Inflammatory macrophage (primary cell): Measurements from ENCODE around the gene PDE3B.
A peak's percentile ranks its signal among the peaks of the same experiment; 100 is the strongest.
"Not testable (repeated sequence)": the region's sequence is repeated elsewhere in the genome, so short reads cannot be mapped to it uniquely, and the experiment has no call there.

Source experiments
- DNase-seq, 2 donors: peaks; one replicate each; pipeline ENCODE4 v3.0.0-alpha.2; 2020 to 2022
- total RNA-seq, 18 experiments: gene quantifications; one replicate each; lab custom pipeline; 2026; ENCODE audit warnings: mixed read lengths in 6 of 18, inconsistent platforms in 2 of 18; lab: John Stamatoyannopoulos, UW

The PDE3B gene
- 137 to 295 (median 218) reads per million in 18 experiments for total RNA-seq

DNA sequence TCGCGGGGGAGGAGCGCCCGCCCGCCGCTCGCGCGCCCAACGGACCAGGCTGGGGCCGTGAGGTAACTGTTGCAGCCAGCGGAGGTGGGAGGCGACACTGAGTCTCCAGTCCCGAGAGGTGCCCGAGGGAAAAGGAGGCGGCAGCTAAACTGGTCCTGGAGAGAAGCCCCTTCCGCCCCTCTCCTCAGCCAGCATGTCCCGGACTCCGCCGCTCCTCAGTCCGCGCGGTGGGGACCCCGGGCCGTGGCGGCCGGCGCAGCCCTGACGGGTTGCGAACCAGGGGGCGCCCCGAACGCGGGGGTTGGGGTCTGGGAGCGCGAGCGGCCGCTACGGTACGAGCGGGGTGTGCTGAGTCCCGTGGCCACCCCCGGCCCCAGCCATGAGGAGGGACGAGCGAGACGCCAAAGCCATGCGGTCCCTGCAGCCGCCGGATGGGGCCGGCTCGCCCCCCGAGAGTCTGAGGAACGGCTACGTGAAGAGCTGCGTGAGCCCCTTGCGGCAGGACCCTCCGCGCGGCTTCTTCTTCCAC lies at the start of gene PDE3B:
Gene PDE3B, plus strand, starts transcription at position 108 of the 529 bp plus-strand sequence. Its CDS starts 272 bp downstream, at position 380.
- DNase-seq, result peak; percentile 77 to 89

DNA sequence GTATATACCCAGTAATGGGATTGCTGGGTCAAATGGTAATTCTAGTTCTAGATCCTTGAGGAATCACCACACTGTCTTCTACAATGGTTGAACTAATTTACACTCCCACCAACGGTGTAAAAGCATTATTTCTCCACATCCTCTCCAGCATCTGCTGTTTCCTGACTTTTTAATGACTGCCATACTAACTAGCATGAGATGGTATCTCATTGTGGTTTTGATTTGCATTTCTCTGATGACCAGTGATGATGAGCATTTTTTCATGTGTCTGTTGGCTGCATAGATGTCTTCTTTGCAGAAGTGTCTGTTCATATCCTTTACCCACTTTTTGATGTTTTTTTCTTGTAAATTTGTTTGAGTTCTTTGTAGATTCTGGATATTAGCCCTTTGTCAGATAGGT lies 48.3 kb upstream of the PDE3B start:
- not testable (repeated sequence) for DNase-seq

DNA sequence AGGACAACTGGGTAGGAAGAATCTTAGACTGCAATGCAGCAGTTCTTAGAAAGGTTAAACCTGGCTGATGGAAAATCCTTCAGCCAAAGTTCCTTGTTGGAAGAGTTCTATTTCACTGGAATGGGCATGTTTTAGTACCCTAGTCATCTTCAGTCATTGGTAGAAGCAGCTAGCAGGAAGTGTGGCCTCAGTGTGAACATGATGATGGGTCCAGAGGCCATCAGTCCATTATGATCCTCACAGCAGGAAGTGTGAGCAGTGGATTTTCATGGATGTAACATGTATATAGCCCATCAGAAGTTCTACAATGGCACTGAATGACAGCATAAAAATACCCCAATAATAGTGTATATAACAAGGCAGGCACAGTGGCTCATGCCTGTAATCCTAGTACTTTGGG lies 35.9 kb upstream of the PDE3B start:
- no peak for DNase-seq

DNA sequence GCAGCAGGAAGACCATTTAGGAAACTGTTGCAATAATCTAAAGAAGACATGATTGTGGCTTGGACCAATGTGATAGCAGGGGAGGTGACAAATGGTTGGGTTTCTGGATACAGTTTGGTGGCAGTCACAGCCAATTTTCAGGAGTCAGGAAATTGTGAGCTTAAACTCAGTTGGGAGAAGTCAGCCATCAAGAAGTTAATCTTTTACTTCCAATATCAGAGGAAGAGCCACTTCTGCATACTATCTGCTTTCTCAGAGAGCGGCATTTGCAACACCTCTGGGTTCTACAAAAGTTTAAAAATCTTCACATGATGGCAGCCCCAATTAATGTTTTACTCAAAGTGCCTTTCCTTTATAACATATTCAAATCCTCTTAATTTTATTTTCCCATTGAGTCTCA lies 33.7 kb upstream of the PDE3B start:
- DNase-seq, result no peak

DNA sequence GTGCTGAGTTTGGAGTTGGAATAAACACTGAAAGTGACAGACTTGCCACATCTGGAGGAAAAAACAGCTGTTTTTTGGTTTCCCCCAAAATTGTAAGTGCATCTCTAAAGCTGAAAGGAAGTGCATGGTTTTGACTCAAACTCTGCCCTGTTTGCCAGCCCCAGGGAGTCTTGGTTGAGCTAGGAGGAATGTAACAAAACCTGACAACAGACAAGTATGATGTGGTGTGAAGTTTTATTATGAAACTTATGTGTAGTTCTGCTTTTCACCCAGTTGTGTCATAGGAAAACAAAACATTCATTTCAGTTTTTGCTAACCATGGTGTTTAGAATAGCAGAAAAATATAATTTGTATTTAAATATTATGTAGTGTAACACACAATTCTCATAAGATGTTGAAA lies 31.7 kb upstream of the PDE3B start:
- DNase-seq, result peak; percentile 76 to 82

DNA sequence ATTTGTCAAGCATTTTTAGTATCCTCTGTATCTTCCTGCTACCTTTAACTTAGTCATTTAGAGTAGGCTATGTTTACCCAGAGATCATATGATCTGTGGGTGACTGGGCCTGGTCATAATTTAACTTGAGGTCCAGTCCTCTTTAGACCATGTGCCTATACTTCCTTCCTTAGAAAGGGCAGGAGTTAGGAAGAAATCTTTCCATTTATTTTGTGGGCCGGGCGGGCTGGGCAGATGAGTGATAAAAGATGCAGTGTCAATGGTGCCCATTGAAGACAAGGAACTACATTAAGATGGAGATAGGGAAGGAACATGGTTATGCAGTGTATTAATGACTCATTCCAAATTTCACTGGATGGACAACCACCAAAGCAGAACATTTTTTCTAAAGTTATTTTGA lies 30.9 kb upstream of the PDE3B start:
- DNase-seq, result peak; percentile 87 to 91

DNA sequence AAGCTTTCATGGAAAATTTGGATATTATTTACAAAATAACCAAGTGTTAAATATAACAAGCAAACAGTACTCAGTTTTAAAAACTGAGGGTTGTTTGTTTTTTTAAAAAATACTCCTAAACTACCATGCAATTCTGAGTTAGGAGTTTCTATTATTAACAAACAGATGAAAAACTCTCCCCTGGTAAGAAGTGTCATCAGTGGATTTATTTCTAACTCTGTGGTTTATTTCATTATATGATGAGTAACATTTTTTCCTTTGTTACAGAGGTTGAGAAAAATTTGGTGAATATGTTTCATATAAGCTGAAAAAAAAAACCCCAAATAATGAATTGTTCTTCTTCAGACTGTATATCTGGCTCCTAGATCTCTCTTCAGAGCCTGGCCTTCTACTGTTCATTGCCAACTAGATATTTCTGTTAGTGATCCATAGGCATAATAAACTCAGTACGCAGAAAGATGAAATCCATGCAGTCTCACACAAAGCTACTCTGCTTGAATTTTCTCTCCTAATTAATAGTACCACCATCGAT lies 29.4 kb upstream of the PDE3B start:
- DNase-seq, result peak in 1 of 2 donors; percentile 37

GRCh38 chr11:14617241-14618027 lies 26.2 kb upstream of the PDE3B start:
- peak; percentile 16 to 33 for DNase-seq

GRCh38 chr11:14618060-14618459 lies 25.5 kb upstream of the PDE3B start:
- no peak for DNase-seq

DNA sequence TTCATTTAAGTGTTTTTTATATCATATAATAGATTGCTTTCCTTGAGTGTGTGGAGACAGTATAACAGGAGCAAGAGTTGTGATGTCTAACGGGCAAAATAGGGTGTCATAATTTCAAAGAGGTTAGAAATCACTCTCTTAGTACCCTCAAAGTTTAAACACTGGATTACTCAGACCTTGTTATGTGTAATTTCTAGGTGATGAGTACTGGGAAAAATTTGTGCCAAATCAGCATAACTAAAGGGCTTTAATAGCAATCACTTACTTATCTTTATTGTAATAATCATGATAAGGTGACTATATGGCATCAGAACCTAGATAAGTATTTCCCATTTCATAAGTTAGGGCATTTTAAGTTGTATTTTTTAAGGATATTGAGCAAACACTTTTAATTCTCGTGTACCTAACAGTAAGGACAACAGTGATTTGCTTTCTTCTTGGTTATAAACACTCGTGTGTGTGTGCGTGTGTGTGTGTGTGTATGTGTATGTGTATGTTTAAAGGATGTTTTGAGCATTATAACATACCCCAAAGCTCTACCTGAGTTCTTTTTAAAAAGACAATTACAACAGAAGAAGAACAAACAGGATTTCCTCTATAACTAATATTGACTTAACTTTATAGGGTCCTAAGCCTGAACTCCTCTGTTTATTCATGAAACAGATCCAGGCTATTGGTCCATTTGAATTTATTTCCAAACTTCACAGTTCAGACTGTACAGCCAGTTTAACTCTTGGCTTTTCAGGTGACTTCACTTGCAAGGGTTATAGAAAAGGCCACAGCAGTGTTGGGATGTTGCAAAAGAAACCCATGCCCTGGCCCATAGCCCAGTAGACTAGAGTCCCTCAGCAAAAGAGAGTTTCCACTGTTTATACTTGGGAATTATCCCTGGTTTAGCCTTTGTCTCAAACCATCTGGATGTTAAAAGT lies 23.7 kb upstream of the PDE3B start:
- no peak for DNase-seq

DNA sequence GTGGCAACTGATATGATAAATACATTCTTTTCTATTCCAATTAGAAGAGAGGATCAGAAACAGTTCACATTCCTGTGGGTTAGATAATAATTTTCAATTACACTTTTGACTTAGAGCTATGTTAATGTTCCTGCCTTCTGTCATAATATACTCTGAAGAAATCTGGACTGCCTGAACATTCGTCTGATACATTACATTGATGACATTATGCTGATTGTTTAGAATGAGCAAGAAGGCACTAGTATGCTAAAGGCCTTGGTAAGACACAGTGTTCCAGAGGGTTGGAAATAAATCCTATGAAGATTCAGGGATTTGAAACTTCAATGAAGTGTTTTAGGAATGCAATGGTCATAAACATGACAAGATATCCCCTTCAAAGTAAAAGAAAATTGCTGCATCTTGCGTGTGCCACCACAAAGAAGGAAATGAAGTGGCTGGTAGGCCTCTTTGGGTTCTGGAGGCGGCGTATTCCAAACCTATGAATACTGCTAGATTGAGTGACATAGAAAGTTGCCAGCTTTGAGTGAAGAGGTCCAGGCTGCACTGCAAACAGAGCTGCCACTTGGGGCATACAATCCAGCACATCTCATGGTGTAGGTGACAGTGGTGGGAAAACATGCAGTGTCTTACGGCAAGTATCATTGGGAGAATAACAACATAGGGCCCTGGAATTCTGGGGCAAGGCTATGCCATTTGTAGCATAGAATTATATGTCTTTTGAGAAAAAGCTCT lies 21.2 kb upstream of the PDE3B start:
- peak; percentile 49 for DNase-seq

- DNase-seq, result no peak
Observed at GRCh38 chr11:14623036-14623435, 20.6 kb upstream of the PDE3B start.

- DNase-seq, result peak; percentile 14 to 77
Observed at GRCh38 chr11:14625586-14626205, 17.9 kb upstream of the PDE3B start.

- DNase-seq, result no peak
Observed at GRCh38 chr11:14626650-14627049, 17.0 kb upstream of the PDE3B start.

DNA sequence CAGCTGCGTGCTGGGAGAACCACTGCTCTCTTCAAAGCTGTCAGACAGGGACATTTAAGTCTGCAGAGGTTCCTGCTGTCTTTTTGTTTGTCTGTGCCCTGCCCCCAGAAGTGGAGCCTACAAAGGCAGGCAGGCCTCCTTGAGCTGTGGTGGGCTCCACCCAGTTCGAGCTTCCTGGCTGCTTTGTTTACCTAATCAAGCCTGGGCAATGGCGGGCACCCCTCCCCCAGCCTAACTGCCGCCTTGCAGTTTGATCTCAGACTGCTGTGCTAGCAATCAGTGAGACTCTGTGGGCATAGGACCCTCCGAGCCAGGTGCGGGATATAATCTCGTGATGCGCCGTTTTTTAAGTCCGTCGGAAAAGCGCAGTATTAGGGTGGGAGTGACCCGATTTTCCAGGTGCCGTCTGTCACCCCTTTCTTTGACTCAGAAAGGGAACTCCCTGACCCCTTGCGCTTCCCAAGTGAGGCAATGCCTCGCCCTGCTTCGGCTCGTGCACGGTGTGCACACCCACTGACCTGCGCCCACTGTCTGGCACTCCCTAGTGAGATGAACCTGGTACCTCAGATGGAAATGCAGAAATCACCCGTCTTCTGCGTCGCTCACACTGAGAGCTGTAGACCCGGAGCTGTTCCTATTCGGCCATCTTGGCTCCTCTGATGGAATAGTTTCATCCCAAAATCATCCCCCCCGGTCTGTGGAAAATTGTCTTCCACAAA lies 9.9 kb upstream of the PDE3B start:
- DNase-seq, result not testable (repeated sequence)

GRCh38 chr11:14634813-14635212 lies 8.8 kb upstream of the PDE3B start:
- no peak for DNase-seq

- DNase-seq, result peak in 1 of 2 donors; percentile 36
Observed at GRCh38 chr11:14635546-14635945, 8.1 kb upstream of the PDE3B start.

- DNase-seq, result peak; percentile 64 to 88
Observed at GRCh38 chr11:14636119-14636518, 7.5 kb upstream of the PDE3B start.

DNA sequence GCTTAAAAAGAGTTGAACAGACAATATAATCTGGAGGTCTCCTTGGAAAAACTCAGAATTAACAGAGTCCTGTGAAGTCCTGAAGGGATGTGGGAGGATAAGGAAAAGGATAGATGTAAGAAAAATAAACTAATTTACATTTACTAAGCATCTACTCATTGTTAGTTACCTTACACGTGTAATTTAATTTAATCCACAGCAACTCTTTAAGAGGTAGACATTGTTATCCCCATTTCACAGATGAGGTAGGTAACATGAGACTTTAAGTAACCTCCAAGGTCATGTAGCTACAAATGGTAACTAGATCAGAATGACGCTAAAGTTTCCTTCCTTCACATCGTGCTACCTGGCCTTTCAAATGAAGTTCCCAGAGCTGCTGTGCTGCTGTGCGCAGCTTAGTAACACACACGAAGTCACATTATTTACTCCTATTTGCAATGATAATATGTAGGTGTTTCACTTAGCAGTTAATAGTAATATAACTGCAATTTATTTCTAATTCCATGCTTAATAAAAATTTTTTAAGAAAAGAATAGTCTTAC lies 5.7 kb upstream of the PDE3B start:
- no peak for DNase-seq

GRCh38 chr11:14638561-14638960 lies 5.0 kb upstream of the PDE3B start:
- DNase-seq, result no peak

DNA sequence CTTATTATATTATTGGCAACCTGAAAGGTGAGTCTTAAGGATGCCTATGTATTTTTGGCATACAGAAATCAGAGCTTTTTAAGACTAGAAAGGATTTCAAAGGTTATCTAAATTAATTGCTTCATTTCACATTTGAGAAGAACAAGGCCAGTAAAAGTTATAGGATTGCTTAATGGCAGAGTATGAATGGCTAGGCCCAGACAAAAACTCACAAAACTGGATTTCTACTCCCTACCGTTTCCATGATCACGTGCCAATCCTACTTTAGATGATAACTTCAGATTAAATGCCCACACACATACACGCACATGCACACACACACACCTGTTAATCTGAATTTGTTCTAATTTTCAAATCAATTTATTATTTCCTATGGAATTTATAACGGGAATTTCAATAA lies 1.8 kb upstream of the PDE3B start:
- DNase-seq, result no peak
